DND-41 (cell line): ENCODE measurements around the gene LRFN2.

Experiments
- ATAC-seq: fragments of 200-7000 bp; cut with Tn5 transposase; 3 replicates; pipeline ENCODE4 v1.9.1; 2021; ENCODE audit warnings: low read depth; ENCODE audit not compliant: insufficient read depth
- DNase-seq: peaks from one replicate; pipeline ENCODE4 v3.0.0-alpha.2; 2020
- H2AFZ ChIP-seq: 2 replicates; pipeline ENCODE4 v1.6.0; 2012; ENCODE audit warnings: low read depth, low read length
- H3K27ac ChIP-seq: 2 replicates; pipeline ENCODE4 v1.5.1; 2012; ENCODE audit warnings: low read length, inconsistent platforms
- H3K27me3 ChIP-seq: fragments of 200-600 bp; sonication (generic); 2 replicates; pipeline ENCODE4 v1.6.0; 2012; ENCODE audit warnings: low read length, mild to moderate bottlenecking, inconsistent platforms; ENCODE audit not compliant: insufficient read depth, poor library complexity
- H3K36me3 ChIP-seq: 2 replicates; pipeline ENCODE4 v1.5.1; 2012; ENCODE audit warnings: low read length, inconsistent platforms; ENCODE audit not compliant: insufficient read depth
- H3K4me1 ChIP-seq: 2 replicates; pipeline ENCODE4 v1.5.1; 2012; ENCODE audit warnings: mild to moderate bottlenecking, low read length; ENCODE audit not compliant: insufficient read depth
- H3K4me2 ChIP-seq: 2 replicates; pipeline ENCODE4 v1.6.0; 2012; ENCODE audit warnings: mild to moderate bottlenecking, moderate library complexity, low read length, inconsistent platforms; ENCODE audit not compliant: insufficient read depth
- H3K4me3 ChIP-seq, 2 experiments: fragments of 200-600 bp in 1 of 2; shearing (Covaris generic) in 1 of 2; 2 replicates each; pipeline ENCODE4 v1.5.1; 2012 to 2016; ENCODE audit warnings: inconsistent platforms in 2 of 2, low read length in 2 of 2, mild to moderate bottlenecking in 2 of 2, low read depth in 1 of 2, moderate library complexity in 1 of 2
- H3K79me2 ChIP-seq: 2 replicates; pipeline ENCODE4 v1.6.0; 2012; ENCODE audit warnings: low read length, inconsistent platforms; ENCODE audit not compliant: insufficient read depth
- H3K9ac ChIP-seq: 2 replicates; pipeline ENCODE4 v1.6.0; 2012; ENCODE audit warnings: low read depth, mild to moderate bottlenecking, inconsistent platforms, low read length, moderate library complexity
- H3K9me3 ChIP-seq: 2 replicates; pipeline ENCODE4 v1.5.1; 2012; ENCODE audit warnings: low read length, moderate library complexity, mild to moderate bottlenecking, inconsistent platforms; ENCODE audit not compliant: insufficient read depth, severe bottlenecking
- H4K20me1 ChIP-seq: 2 replicates; pipeline ENCODE4 v1.6.0; 2012; ENCODE audit warnings: low read length; ENCODE audit not compliant: insufficient read depth
- EZH2 ChIP-seq: IDR thresholded peaks from 3 replicates; pipeline ENCODE4 v1.6.1; 2012; ENCODE audit warnings: borderline replicate concordance, low read depth, mild to moderate bottlenecking, moderate library complexity, low read length, inconsistent platforms; ENCODE audit not compliant: severe bottlenecking
- TF ChIP-seq, protein P1 (sequence below): IDR thresholded peaks from 2 replicates; pipeline ENCODE4 v1.5.1; 2012; ENCODE audit warnings: borderline replicate concordance, low read length, moderate library complexity, mild to moderate bottlenecking; ENCODE audit not compliant: poor library complexity, severe bottlenecking; ENCODE audit errors: extremely low read depth

The LRFN2 gene

DNA sequence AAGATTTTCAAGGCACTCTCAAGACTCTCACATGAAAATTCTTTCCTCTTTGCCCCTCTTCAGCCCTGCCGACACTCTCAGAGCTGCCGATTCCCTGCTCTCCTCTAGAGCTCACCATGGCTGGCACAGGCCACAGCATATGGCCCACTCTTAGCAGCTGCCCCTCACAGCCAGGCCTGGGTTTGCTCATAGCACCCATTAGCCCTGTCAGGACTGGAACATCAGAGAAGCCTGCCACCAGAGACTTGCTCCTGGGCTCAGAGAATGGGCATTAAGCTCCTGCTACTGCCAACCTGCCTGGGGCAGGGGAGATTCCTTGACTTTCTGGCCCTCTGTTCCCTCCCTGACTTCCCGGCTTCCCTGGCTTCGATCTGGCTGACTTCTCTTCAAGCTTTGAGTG lies 96.7 kb downstream of the LRFN2 start:
- Histone ChIP-seq H2AFZ (no peak overlapping the region), H3K9me3 (no peaks in the 10 kb centered on the region), H4K20me1 (0 out of 2 replicates have a peak, but pooled peaks cover 3% of the 10 kb centered on the region), H3K4me2 (no peak overlapping the region), H3K9ac (no peak overlapping the region), H3K27me3 (no peaks in the 10 kb centered on the region), H3K4me3 (no peak overlapping the region), H3K4me1 (no peaks in the 10 kb centered on the region), H3K79me2 (no peaks in the 10 kb centered on the region), H3K36me3 (no peaks in the 10 kb centered on the region), H3K27ac (no peak overlapping the region)
- DNase-seq (no peak), ATAC-seq (no peak)
- TF ChIP-seq EZH2, result no peak
- TF ChIP-seq, protein P1, sequence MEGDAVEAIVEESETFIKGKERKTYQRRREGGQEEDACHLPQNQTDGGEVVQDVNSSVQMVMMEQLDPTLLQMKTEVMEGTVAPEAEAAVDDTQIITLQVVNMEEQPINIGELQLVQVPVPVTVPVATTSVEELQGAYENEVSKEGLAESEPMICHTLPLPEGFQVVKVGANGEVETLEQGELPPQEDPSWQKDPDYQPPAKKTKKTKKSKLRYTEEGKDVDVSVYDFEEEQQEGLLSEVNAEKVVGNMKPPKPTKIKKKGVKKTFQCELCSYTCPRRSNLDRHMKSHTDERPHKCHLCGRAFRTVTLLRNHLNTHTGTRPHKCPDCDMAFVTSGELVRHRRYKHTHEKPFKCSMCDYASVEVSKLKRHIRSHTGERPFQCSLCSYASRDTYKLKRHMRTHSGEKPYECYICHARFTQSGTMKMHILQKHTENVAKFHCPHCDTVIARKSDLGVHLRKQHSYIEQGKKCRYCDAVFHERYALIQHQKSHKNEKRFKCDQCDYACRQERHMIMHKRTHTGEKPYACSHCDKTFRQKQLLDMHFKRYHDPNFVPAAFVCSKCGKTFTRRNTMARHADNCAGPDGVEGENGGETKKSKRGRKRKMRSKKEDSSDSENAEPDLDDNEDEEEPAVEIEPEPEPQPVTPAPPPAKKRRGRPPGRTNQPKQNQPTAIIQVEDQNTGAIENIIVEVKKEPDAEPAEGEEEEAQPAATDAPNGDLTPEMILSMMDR, result no peak

DNA sequence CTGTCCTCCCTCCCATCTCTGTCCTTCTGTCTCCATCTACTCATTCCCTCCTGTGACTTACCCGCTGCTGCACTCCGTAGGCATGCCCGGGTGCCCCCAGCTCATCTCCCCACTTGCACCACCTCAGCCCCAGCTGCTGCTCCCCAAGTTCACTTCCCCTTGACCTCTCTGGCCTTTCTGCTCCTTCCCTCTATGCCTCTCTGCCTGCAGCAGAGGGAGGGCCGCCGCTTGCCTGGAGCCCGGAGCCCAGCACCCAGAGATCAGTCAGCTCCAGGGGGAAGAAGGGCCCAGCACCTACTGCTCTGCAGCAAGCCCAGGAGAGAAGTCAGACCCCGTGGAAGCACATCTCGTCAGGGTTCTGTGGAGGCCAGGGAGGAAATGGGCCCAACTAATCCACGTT lies 97.4 kb downstream of the LRFN2 start:
- no peak for ATAC-seq
- no peaks in the 10 kb centered on the region for H3K27me3 ChIP-seq

DNA sequence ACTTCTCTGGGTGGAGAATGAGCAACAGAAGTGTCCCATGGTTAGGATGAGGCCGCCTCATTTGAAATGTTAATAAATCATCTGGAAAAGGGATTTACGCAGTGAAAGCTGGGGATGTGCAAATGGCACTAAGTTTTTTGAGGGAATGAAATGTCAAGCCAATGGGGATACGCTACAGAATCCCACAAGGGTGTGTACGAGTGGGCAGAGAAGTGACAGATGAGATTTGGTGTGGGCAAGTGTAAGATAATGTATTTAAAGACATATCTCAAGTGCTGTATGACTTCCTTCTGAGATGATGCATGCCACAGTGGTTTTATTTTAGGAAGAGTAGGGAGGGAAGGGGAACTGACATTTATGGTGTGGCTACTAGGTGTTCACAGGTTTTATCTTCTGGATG lies 100.6 kb downstream of the LRFN2 start:
- Histone ChIP-seq H3K9ac (no peak overlapping the region), H3K27me3 (no peaks in the 10 kb centered on the region), H3K4me1 (no peaks in the 10 kb centered on the region), H3K4me2 (no peak overlapping the region), H3K27ac (no peak overlapping the region), H2AFZ (no peak overlapping the region), H3K79me2 (no peaks in the 10 kb centered on the region), H3K9me3 (no peaks in the 10 kb centered on the region), H3K4me3 (no peak overlapping the region), H3K36me3 (no peaks in the 10 kb centered on the region), H4K20me1 (0 out of 2 replicates have a peak, but pooled peaks cover 3% of the 10 kb centered on the region)
- ATAC-seq, result no peak
- DNase-seq, result no peak
- TF ChIP-seq, protein P1, result no peak
- no peak for TF ChIP-seq EZH2

More for the DNA sequence above, 97.4 kb downstream of the LRFN2 start:
- Histone ChIP-seq H3K79me2 (no peaks in the 10 kb centered on the region), H2AFZ (no peak overlapping the region), H3K27ac (no peak overlapping the region), H3K4me3 (no peak overlapping the region), H4K20me1 (0 out of 2 replicates have a peak, but pooled peaks cover 3% of the 10 kb centered on the region), H3K9ac (no peak overlapping the region), H3K36me3 (no peaks in the 10 kb centered on the region), H3K4me2 (no peak overlapping the region), H3K4me1 (no peaks in the 10 kb centered on the region), H3K9me3 (no peaks in the 10 kb centered on the region)
- DNase-seq, result no peak
- TF ChIP-seq, protein P1, result no peak
- no peak for TF ChIP-seq EZH2

DNA sequence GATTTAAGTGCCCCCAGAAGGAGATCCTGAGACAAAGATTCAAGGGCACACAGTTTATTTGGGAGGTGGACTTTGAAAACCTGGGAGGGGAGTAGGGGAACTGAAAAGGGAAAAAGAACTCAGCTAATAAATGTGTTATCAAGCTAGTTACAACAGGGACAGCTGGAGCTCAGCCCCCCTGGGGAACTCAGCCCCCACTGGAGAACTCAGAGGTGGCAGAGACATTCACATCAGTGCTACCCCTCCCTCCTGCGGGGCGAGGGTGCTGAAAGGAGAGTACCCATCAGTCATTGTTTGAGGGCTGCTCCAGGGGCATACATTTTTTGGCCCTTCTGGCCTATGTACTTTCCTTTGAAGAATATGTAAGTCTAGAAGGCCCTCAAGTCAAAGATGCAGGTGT lies 101.4 kb downstream of the LRFN2 start:
- peak; percentile 6 for DNase-seq
- no peak for ATAC-seq
- H2AFZ ChIP-seq, result no peak overlapping the region
- H3K9me3 ChIP-seq, result no peaks in the 10 kb centered on the region
- no peaks in the 10 kb centered on the region for H3K79me2 ChIP-seq
- no peaks in the 10 kb centered on the region for H3K36me3 ChIP-seq
- no peak overlapping the region for H3K9ac ChIP-seq
- 0 out of 2 replicates have a peak, but pooled peaks cover 3% of the 10 kb centered on the region for H4K20me1 ChIP-seq
- no peaks in the 10 kb centered on the region for H3K4me1 ChIP-seq
- H3K27ac ChIP-seq, result no peak overlapping the region
- H3K4me3 ChIP-seq, result no peak overlapping the region
- TF ChIP-seq, protein P1, result no peak
- no peak for TF ChIP-seq EZH2
- no peaks in the 10 kb centered on the region for H3K27me3 ChIP-seq
- no peak overlapping the region for H3K4me2 ChIP-seq
